CD4-positive, alpha-beta memory T cell (primary cell): ENCODE data around the gene LAMC3. TPM values are rescaled to one million over a fixed set of nuclear protein-coding genes. Genes with fewer than 3 reads are reported as not detected.

ENCODE experiments used
- CTCF ChIA-PET: fragments of 350-600 bp; sonication (Branson Sonifier 250); formaldehyde crosslinking; loops from one replicate; lab custom pipeline; 2021; ENCODE audit warnings: inconsistent platforms; ENCODE audit not compliant: partially characterized antibody; lab: Charles Lee
- POLR2A ChIA-PET: fragments of 350-600 bp; sonication (Branson Sonifier 250); formaldehyde crosslinking; loops from one replicate; lab custom pipeline; 2021; ENCODE audit not compliant: partially characterized antibody; lab: Charles Lee
- DNase-seq, 5 donors: peaks; one replicate each; pipeline versions ENCODE4 v3.0.0 to v3.0.0-alpha.2; 2020 to 2022; ENCODE audit warnings: mixed read lengths in 1 of 5
- H3K27ac ChIP-seq: one replicate; pipeline ENCODE4 v1.7.0; 2013; ENCODE audit warnings: low read depth, low read length
- H3K27me3 ChIP-seq: 2 replicates; pipeline ENCODE4 v1.7.0; 2013; ENCODE audit warnings: mild to moderate bottlenecking, low read length, moderate library complexity; ENCODE audit not compliant: insufficient read depth
- H3K36me3 ChIP-seq: 2 replicates; pipeline ENCODE4 v1.7.0; 2013; ENCODE audit warnings: mild to moderate bottlenecking, low read length, moderate library complexity; ENCODE audit not compliant: insufficient read depth
- H3K4me1 ChIP-seq: 2 replicates; pipeline ENCODE4 v1.7.0; 2013; ENCODE audit warnings: mild to moderate bottlenecking, low read length, moderate library complexity; ENCODE audit not compliant: insufficient read depth
- H3K4me3 ChIP-seq, 2 donors: one replicate each; pipeline ENCODE4 v1.7.0; 2013; ENCODE audit warnings: low read length in 2 of 2, mild to moderate bottlenecking in 1 of 2
- H3K9me3 ChIP-seq, 2 donors: one replicate each; pipeline ENCODE4 v1.7.0; 2013; ENCODE audit warnings: low read length in 2 of 2, control low read depth in 1 of 2; ENCODE audit not compliant: control insufficient read depth in 1 of 2
- H3K27ac Mint-ChIP-seq, 7 donors: one replicate each; pipeline ENCODE4 v1.8.0; 2020 to 2021; ENCODE audit warnings: mixed read lengths in 7 of 7, mild to moderate bottlenecking in 6 of 7, inconsistent platforms in 3 of 7, moderate library complexity in 3 of 7
- H3K27me3 Mint-ChIP-seq, 2 donors: one replicate each; pipeline ENCODE4 v1.8.0; 2020 to 2021; ENCODE audit warnings: mixed read lengths in 2 of 2
- H3K36me3 Mint-ChIP-seq, 2 donors: one replicate each; pipeline ENCODE4 v1.8.0; 2020 to 2021; ENCODE audit warnings: mixed read lengths in 2 of 2, inconsistent platforms in 1 of 2, mild to moderate bottlenecking in 1 of 2
- H3K4me1 Mint-ChIP-seq, 4 donors: one replicate each; pipeline ENCODE4 v1.8.0; 2020 to 2021; ENCODE audit warnings: mixed read lengths in 4 of 4, mild to moderate bottlenecking in 1 of 4
- H3K4me3 Mint-ChIP-seq, 8 donors: one replicate each; pipeline ENCODE4 v1.8.0; 2020 to 2021; ENCODE audit warnings: mixed read lengths in 8 of 8, mild to moderate bottlenecking in 7 of 8, moderate library complexity in 6 of 8, inconsistent platforms in 3 of 8
- H3K9me3 Mint-ChIP-seq, 8 donors: one replicate each; pipeline ENCODE4 v1.8.0; 2020 to 2021; ENCODE audit warnings: mixed read lengths in 8 of 8, mild to moderate bottlenecking in 5 of 8, inconsistent platforms in 3 of 8, moderate library complexity in 1 of 8
- intact Hi-C: fragments of 100-400 bp; cut with micrococcal nuclease; formaldehyde crosslinking; loops from one replicate; pipeline ENCODE4 v1.15.1; 2023
- polyA plus RNA-seq, 2 donors: library from polyadenylated mRNA; unstranded; fragments of 300-500 nt; fragmentation: Illumina TruSeq; gene quantifications; one replicate each; pipeline ENCODE4 v1.2.3, GENCODE V29; 2021
- total RNA-seq, 2 experiments: library from RNA; stranded (reverse); gene quantifications; one replicate each; pipeline ENCODE4 v1.2.3, GENCODE V29; 2021

The LAMC3 gene
- total and polyA plus RNA-seq, 4 experiments from 2014 or later, result 0.32 to 0.61 TPM; not detected in 2

DNA sequence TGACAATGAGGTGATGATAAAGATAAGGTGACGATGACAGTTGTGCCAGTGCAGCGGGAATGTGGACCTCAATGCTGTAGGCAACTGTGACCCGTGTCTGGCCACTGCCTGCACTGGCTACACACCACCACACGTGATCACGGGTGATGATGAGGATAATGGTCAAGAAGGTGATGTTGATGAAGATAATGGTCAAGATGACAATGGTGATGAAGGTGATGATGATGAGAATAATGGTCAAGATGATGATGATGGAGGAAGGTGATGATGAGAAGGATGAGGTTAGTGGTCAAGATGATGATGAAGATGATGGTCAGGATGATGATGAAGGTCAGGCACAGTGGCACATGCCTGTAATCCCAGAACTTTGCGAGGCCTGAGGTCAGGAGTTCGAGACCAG is 56.6 kb downstream of the LAMC3 start:
- H3K27me3 Mint-ChIP-seq, result peaks cover under 1 to 3% of the 10 kb centered on the region in 2 donors
- no peaks in the 10 kb centered on the region for H3K4me1 ChIP-seq
- no peaks in the 10 kb centered on the region for H3K36me3 ChIP-seq
- H3K27ac Mint-ChIP-seq, result peak overlapping the region in 1 of 7 donors; percentile 80
- no peaks in the 10 kb centered on the region for H3K36me3 Mint-ChIP-seq
- intact Hi-C loops, result no loop called here
- peaks cover 4% of the 10 kb centered on the region for H3K27me3 ChIP-seq
- no peak for DNase-seq
- no peak overlapping the region for H3K4me3 Mint-ChIP-seq
- H3K9me3 ChIP-seq, result no peaks in the 10 kb centered on the region
- H3K4me3 ChIP-seq, result no peak overlapping the region
- H3K4me1 Mint-ChIP-seq, result no peaks in the 10 kb centered on the region
- CTCF ChIA-PET, result interaction anchor here (1.1 kb wide), 1 partner anchor 19 kb away, joined by 7 read pairs; no protein-coding TSS in a partner anchor
- POLR2A ChIA-PET, result no interaction called here
- H3K9me3 Mint-ChIP-seq, result no peaks in the 10 kb centered on the region
- H3K27ac ChIP-seq, result no peak overlapping the region

DNA sequence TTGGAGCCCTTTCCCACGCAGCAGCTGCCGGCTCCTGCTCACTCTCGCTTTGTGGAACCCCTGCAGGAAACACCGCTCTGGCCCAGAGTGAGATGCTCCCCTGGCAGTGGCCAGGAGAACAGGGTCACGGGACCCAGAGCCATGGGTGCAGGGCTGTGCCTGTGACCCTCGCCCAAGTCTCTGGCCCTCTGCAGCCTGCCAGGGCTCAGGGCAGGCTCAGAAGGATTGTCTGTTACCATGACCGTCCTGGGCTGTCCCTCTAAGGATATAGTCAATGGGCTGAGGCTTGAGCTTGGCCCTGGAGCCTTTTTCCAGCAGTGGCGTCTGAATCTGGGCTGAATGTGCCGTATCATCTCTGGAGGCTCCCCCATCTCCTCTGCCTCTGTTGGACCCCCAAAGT is 58.7 kb downstream of the LAMC3 start:
- Mint-ChIP-seq H3K27ac (no peak overlapping the region), H3K36me3 (no peaks in the 10 kb centered on the region), H3K9me3 (no peaks in the 10 kb centered on the region), H3K27me3 (peaks cover 3 to 5% of the 10 kb centered on the region in 2 donors), H3K4me3 (no peak overlapping the region), H3K4me1 (no peaks in the 10 kb centered on the region)
- POLR2A ChIA-PET, result no interaction called here
- intact Hi-C loops, result no loop called here
- Histone ChIP-seq H3K36me3 (no peaks in the 10 kb centered on the region), H3K27me3 (peaks cover 4% of the 10 kb centered on the region), H3K9me3 (no peaks in the 10 kb centered on the region), H3K4me3 (no peak overlapping the region), H3K27ac (no peak overlapping the region), H3K4me1 (no peaks in the 10 kb centered on the region)
- CTCF ChIA-PET, result no interaction called here
- DNase-seq, result no peak

DNA sequence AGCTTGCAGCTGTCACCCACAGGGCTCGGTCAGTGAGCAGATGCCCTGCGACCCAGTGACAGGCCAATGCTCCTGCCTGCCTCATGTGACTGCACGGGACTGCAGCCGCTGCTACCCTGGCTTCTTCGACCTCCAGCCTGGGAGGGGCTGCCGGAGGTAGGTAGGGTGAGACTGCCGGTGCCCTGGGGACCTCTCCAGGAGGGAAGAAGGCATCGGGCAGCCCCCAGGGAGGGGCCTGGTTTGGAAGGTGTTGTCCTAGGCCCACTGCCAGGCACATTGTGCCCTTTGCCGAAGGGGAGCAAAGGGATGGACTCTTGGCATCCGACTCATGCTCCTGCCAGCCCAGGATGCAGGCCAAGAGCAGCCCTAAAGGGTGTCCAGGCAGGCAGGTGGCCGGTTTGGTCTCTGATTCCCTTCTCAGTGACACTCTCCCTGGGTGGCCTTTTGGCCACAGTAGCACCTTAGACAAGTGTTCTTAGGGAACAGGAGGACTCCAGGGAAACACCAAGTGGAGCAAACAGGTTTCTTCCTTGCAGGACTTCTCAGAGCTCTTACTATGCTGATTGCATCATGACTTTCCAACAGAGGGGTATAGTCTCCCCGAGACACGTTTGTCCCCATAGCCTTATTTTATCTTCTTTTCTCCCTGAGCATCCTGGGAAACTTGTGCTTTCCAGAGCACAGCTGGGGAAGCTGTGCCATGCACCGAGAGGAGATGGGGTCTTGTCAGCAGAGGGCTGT is 59.3 kb downstream of the LAMC3 start:
- no peaks in the 10 kb centered on the region for H3K36me3 ChIP-seq
- peaks cover 3 to 5% of the 10 kb centered on the region in 2 donors for H3K27me3 Mint-ChIP-seq
- H3K4me1 Mint-ChIP-seq, result no peaks in the 10 kb centered on the region
- ChIA-PET POLR2A (no interaction called here), CTCF (no interaction called here)
- H3K4me3 Mint-ChIP-seq, result no peak overlapping the region
- no peak overlapping the region for H3K4me3 ChIP-seq
- H3K27ac ChIP-seq, result no peak overlapping the region
- DNase-seq, result no peak
- no peak overlapping the region for H3K27ac Mint-ChIP-seq
- no peaks in the 10 kb centered on the region for H3K36me3 Mint-ChIP-seq
- intact Hi-C loops, result no loop called here
- no peaks in the 10 kb centered on the region for H3K4me1 ChIP-seq
- no peaks in the 10 kb centered on the region for H3K9me3 Mint-ChIP-seq
- peaks cover 4% of the 10 kb centered on the region for H3K27me3 ChIP-seq
- no peaks in the 10 kb centered on the region for H3K9me3 ChIP-seq

DNA sequence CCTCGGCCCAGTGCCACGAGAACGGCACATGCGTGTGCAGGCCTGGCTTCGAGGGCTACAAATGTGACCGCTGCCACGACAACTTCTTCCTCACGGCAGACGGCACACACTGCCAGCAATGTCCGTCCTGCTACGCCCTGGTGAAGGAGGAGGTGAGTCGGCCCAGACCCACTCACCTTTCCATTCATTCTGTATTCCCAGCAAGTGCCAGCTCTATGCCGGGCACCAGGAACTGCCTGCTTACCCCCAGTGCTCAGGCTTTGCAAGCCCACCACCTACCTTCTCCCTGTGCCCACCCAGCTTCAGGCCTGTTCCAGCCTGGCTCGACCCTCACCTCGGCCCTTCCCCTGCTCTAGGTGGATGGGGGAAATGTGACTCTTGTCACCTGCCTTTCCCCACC is 60.7 kb downstream of the LAMC3 start:
- H3K4me3 Mint-ChIP-seq, result no peak overlapping the region
- Histone ChIP-seq H3K27ac (no peak overlapping the region), H3K4me1 (no peaks in the 10 kb centered on the region), H3K9me3 (no peaks in the 10 kb centered on the region), H3K36me3 (no peaks in the 10 kb centered on the region), H3K4me3 (no peak overlapping the region), H3K27me3 (peaks cover 4% of the 10 kb centered on the region)
- ChIA-PET POLR2A (no interaction called here), CTCF (no interaction called here)
- DNase-seq, result no peak
- H3K36me3 Mint-ChIP-seq, result no peaks in the 10 kb centered on the region
- intact Hi-C loops, result no loop called here
- H3K9me3 Mint-ChIP-seq, result no peaks in the 10 kb centered on the region
- H3K27ac Mint-ChIP-seq, result no peak overlapping the region
- H3K4me1 Mint-ChIP-seq, result no peaks in the 10 kb centered on the region
- peaks cover 3 to 5% of the 10 kb centered on the region in 2 donors for H3K27me3 Mint-ChIP-seq

DNA sequence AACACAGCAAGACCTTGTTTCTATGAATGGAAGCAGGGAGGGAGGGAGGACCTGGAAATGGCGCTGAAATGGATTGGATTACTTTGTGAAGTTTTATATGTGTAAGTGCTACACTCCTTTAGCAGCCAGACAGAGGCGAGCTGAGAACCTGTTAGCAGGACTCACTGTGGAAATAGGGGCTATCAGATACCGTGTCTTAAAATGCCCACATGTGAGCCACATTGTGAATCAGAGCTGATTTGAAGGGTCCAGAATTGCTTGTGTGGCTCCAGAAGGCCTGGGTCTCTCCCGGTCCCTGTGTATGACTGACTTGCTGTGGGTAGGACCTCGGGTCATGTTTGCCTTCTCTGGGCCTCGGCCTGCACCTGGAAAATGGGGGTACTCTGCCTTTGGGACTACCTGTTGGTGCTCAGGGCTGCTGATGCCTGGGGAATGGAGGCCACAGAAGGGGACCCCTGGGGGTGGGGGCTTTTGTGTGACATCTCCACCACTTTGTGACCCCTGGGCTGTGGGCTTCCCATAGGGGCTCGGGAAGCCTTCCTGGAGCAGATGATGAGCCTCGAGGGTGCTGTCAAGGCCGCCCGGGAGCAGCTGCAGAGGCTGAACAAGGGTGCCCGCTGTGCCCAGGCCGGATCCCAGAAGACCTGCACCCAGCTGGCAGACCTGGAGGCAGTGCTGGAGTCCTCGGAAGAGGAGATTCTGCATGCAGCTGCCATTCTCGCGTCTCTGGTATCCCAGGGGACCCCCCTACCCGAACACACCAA is 63.3 kb downstream of the LAMC3 start:
- Histone ChIP-seq H3K36me3 (no peaks in the 10 kb centered on the region), H3K4me1 (no peaks in the 10 kb centered on the region), H3K27ac (no peak overlapping the region), H3K4me3 (no peak overlapping the region), H3K27me3 (peaks cover 4% of the 10 kb centered on the region), H3K9me3 (no peaks in the 10 kb centered on the region)
- ChIA-PET POLR2A (no interaction called here), CTCF (no interaction called here)
- no peaks in the 10 kb centered on the region for H3K4me1 Mint-ChIP-seq
- H3K27ac Mint-ChIP-seq, result no peak overlapping the region
- peaks cover 2 to 3% of the 10 kb centered on the region in 2 donors for H3K27me3 Mint-ChIP-seq
- H3K36me3 Mint-ChIP-seq, result no peaks in the 10 kb centered on the region
- intact Hi-C loops, result no loop called here
- H3K4me3 Mint-ChIP-seq, result no peak overlapping the region
- no peak for DNase-seq
- no peaks in the 10 kb centered on the region for H3K9me3 Mint-ChIP-seq

DNA sequence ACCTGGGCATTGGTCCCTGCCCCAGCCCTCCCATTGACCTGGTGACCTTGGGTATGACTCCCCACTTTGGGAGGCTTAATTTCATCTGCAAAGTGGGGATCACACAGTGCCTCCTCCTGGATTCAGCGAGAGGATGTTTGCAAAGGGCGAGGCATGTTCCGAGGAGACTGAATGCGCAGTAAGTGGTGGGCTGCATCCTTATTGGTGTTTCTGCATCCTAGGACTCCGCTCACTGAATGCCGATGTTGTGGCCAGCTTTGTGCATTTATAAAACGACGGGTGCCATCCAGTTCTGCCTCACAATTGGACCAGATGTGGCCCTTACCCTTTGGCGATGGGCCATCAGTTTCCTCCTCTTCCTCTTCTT is 63.9 kb downstream of the LAMC3 start:
- H3K9me3 ChIP-seq, result no peaks in the 10 kb centered on the region
- no peak overlapping the region for H3K4me3 ChIP-seq
- H3K4me3 Mint-ChIP-seq, result no peak overlapping the region
- ChIA-PET POLR2A (no interaction called here), CTCF (no interaction called here)
- no peak for DNase-seq
- no peaks in the 10 kb centered on the region for H3K9me3 Mint-ChIP-seq
- peaks cover 2 to 3% of the 10 kb centered on the region in 2 donors for H3K27me3 Mint-ChIP-seq
- no peaks in the 10 kb centered on the region for H3K36me3 ChIP-seq
- no peaks in the 10 kb centered on the region for H3K4me1 Mint-ChIP-seq
- no peaks in the 10 kb centered on the region for H3K4me1 ChIP-seq
- H3K27ac ChIP-seq, result no peak overlapping the region
- intact Hi-C loops, result no loop called here
- H3K27ac Mint-ChIP-seq, result no peak overlapping the region
- no peaks in the 10 kb centered on the region for H3K36me3 Mint-ChIP-seq
- H3K27me3 ChIP-seq, result peaks cover 4% of the 10 kb centered on the region

DNA sequence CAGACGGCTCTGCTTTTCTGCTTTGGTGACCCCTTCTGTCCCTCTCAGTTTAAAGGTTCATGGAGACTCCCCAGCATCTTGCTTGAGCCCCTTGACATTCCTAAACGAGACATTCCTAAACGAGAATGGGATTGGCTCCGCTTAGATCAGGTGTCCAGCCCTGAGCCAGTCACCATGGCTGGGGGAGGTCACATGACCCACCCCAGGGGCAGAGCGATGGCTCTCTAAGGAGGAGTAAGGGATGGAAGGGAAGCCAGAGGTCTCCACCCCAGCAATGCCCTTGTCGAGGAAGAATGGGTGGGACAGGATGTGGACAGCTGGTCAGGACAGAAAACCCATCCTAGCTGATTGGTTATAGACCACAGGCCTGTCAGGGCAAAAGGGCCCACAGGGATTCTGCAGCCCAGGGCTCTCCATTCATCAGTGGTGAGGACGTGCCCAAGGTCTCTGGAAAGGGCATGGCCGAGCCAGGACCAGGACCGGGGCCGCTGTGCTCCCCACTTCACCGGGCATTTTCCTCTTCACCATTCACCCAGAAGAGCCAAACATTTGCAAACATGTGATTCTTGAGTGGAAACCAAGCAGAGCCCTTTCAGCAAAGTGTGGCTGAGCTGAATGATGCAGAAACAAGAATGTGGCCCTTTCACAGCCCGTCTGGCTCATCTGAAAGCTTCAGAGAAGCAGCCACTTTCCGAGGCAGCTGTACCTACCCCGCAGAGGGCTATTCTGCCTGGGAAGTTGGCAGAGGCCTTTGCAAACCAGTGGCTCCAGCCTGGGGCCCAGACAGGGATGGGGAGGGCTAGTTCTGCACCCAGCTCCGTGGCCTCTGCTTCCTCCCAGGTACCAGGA is 67.6 kb downstream of the LAMC3 start:
- Histone ChIP-seq H3K27me3 (no peaks in the 10 kb centered on the region), H3K36me3 (no peaks in the 10 kb centered on the region), H3K9me3 (no peaks in the 10 kb centered on the region), H3K4me1 (no peaks in the 10 kb centered on the region), H3K4me3 (no peak overlapping the region), H3K27ac (no peak overlapping the region)
- Mint-ChIP-seq H3K27ac (no peak overlapping the region), H3K36me3 (no peaks in the 10 kb centered on the region), H3K4me3 (no peak overlapping the region), H3K4me1 (no peaks in the 10 kb centered on the region), H3K9me3 (no peaks in the 10 kb centered on the region), H3K27me3 (no peaks in the 10 kb centered on the region)
- POLR2A ChIA-PET, result no interaction called here
- intact Hi-C loops, result no loop called here
- no peak for DNase-seq
- CTCF ChIA-PET, result interaction anchor here (0.9 kb wide), 1 partner anchor 15 kb away, joined by 3 read pairs; no protein-coding TSS in a partner anchor
